Measurements from ENCODE around the gene HAS3.
"Not testable (repeated sequence)": the region's sequence is repeated elsewhere in the genome, so short reads cannot be mapped to it uniquely, and the experiment has no call there.

Gene HAS3

GRCh38 chr16:69131167-69131838 lies 25.9 kb downstream of the HAS3 start:
- peak; percentile 30 for DNase-seq (ENCODE audit: low read depth, low spot score)
- H3K4me3 ChIP-seq (ENCODE audit: low read depth, low read length): peak overlapping the region; percentile 99
- in situ Hi-C loops (cut with HindIII; ENCODE audit: low sequenced_read_pairs): no loop called here
- TF ChIP-seq CTCF (IDR thresholded peaks at IDR 0.05; ENCODE audit: low read depth, low read length): no peak

GRCh38 chr16:69131839-69132423 lies 26.5 kb downstream of the HAS3 start:
- TF ChIP-seq CTCF (IDR thresholded peaks at IDR 0.05; ENCODE audit: low read depth, low read length): no peak
- H3K4me3 ChIP-seq (ENCODE audit: low read depth, low read length): peak overlapping the region; percentile 99
- in situ Hi-C loops (cut with HindIII; ENCODE audit: low sequenced_read_pairs): no loop called here
- DNase-seq (ENCODE audit: low read depth, low spot score): peak; percentile 80

GRCh38 chr16:69132424-69133252 lies 27.2 kb downstream of the HAS3 start, which contains the start of the genes CHTF8 and UTP4:
Gene CHTF8 (minus strand): TSS chr16:69132588. CDS start chr16:69121458, 11,130 bp downstream.
Gene UTP4 (plus strand): TSS chr16:69132649. CDS start chr16:69133460, 811 bp downstream.
- peak; percentile 79 for DNase-seq (ENCODE audit: low read depth, low spot score)

GRCh38 chr16:69133373-69133954 lies 28.0 kb downstream of the HAS3 start:
- H3K4me3 ChIP-seq (ENCODE audit: low read depth, low read length): peak overlapping the region; percentile 99
- DNase-seq (ENCODE audit: low read depth, low spot score): no peak
- TF ChIP-seq CTCF (IDR thresholded peaks at IDR 0.05; ENCODE audit: low read depth, low read length): no peak
- in situ Hi-C loops (cut with HindIII; ENCODE audit: low sequenced_read_pairs): no loop called here

More at GRCh38 chr16:69132424-69133252, 27.2 kb downstream of the HAS3 start, which contains the start of the genes CHTF8 and UTP4:
- TF ChIP-seq CTCF (IDR thresholded peaks at IDR 0.05; ENCODE audit: low read depth, low read length): no peak
- peak within 1 kb of the TSS; percentile 99 for H3K4me3 ChIP-seq (ENCODE audit: low read depth, low read length)
- in situ Hi-C loops (cut with HindIII; ENCODE audit: low sequenced_read_pairs): no loop called here

- DNase-seq (ENCODE audit: low read depth, low spot score): no peak
- no peak for TF ChIP-seq CTCF (IDR thresholded peaks at IDR 0.05; ENCODE audit: low read depth, low read length)
- no peak overlapping the region for H3K4me3 ChIP-seq (ENCODE audit: low read depth, low read length)
- in situ Hi-C loops (cut with HindIII; ENCODE audit: low sequenced_read_pairs): no loop called here
Measured at GRCh38 chr16:69138608-69139007, 33.2 kb downstream of the HAS3 start.

- DNase-seq (ENCODE audit: low read depth, low spot score); in situ Hi-C loops (cut with HindIII; ENCODE audit: low sequenced_read_pairs); H3K4me3 ChIP-seq (ENCODE audit: low read depth, low read length): not testable (repeated sequence)
Measured at GRCh38 chr16:69139464-69139863, 34.0 kb downstream of the HAS3 start.

Data from astrocyte of the spinal cord (primary cell).